NT2/D1 (cell line): Measurements from ENCODE around the gene PDK4.

ENCODE experiments used
- YY1 ChIP-seq: IDR thresholded peaks from 2 replicates; pipeline ENCODE4 v1.6.1; 2011; ENCODE audit not compliant: insufficient read length, insufficient read depth
- ZNF274 ChIP-seq: IDR thresholded peaks from 2 replicates; pipeline ENCODE4 v1.6.1; 2011; ENCODE audit warnings: mild to moderate bottlenecking, low read depth, low read length

DNA sequence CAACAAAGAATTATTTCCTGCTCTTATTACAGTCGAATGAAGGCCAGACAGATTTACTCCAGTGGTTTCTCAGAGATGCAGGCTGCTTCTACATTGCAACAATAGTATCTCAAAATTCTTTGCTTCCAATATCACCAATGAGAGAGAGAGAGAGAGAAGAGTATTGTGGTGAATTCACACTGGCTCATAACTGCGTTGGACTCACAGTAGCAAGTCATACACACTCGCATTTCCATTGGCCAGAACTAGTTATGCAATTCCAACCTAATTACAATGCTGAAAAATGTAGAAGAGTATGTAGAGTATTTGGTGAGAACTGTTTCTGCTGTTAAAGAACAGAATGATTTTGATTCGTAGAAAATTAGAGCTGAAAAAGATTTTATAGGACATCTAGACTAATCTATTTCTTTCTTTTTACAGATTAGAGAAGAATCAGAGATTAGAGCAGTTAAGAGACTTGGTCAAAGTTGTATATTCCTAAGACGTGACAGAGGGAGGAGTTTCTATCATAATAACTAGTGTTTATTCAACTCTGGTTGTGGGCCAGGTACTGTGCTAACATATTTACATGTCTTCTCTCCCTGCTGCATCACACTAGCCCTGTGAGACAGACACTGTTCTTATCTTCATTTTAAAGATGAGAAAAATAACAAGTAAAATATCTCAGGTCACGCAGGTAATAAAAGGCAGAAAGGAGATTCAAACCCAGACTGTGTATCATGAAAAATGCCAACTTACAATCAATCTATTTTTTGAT is 34.6 kb upstream of the PDK4 start:
- TF ChIP-seq ZNF274 (no peak), YY1 (no peak)
